Middle frontal gyrus (tissue), 1 donor: ENCODE data around the gene AAMDC.
"Not testable (repeated sequence)": the region's sequence is repeated elsewhere in the genome, so short reads cannot be mapped to it uniquely, and the experiment has no call there.

Experiments used
- DNase-seq: peaks from one replicate; pipeline ENCODE4 v3.0.0-alpha.2; 2015; ENCODE audit warnings: low spot score; ENCODE audit errors: extremely low spot score

Gene AAMDC

DNA sequence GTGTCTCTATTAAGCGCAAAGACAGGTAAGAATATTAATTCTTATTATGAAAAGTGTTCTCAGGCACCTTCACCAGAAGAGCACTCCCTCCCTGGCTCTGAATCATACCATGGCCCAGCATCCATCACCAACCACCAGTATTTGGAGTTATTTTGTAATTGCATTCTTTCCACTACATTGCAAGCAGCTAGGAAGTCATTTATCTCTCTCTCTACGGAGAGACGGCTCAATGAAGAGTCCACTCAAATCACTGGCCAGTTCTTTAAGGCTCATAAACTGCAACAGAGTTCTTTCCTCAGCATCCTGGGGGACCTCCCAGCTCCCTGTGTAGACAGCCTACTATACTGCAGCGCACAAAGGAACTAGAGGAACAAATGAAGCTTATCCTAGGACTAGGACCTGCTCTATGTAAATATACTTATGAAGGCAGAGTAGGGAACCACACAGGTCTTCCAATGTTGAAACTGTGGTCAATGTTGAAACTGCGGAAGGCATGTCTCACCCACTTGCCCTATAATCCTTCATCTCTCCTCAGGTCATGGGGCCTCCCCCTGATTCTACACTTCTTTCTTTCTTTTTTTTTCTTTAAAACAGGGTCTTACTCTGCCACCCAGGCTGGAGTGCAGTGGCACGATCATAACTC is 63.4 kb downstream of the AAMDC start:
- no peak for DNase-seq

GRCh38 chr11:77884829-77885190 is 63.9 kb downstream of the AAMDC start:
- DNase-seq, result no peak

- no peak for DNase-seq
Measured at GRCh38 chr11:77886401-77886800, 65.5 kb downstream of the AAMDC start.

- not testable (repeated sequence) for DNase-seq
Measured at GRCh38 chr11:77889045-77889444, 68.1 kb downstream of the AAMDC start.

- DNase-seq, result not testable (repeated sequence)
Measured at GRCh38 chr11:77890100-77890614, 69.2 kb downstream of the AAMDC start.

GRCh38 chr11:77890619-77891056 is 69.7 kb downstream of the AAMDC start:
- not testable (repeated sequence) for DNase-seq

GRCh38 chr11:77891256-77891655 is 70.3 kb downstream of the AAMDC start:
- not testable (repeated sequence) for DNase-seq

GRCh38 chr11:77891703-77892102 is 70.8 kb downstream of the AAMDC start:
- DNase-seq, result not testable (repeated sequence)

DNA sequence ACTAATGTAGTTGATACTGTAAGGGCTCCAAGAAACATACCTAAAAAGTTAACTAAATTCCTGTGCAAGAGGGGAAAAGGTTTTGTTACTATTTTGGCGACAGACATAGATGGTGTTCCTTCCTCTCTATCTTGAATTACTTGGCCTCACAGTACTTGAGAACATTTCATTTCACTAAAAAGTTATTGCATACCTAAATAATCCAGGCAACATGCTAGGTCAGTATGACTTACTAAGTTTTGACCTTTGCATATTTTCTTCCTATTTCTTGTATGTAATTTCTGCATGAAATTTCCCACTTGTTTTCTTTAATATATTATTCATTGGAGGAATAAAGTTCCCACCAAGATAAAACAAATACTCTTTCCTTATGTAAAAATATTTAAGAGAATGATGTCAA is 74.0 kb downstream of the AAMDC start:
- DNase-seq, result not testable (repeated sequence)

GRCh38 chr11:77908835-77909234 is 87.9 kb downstream of the AAMDC start:
- no peak for DNase-seq

GRCh38 chr11:77909277-77909676 is 88.3 kb downstream of the AAMDC start:
- no peak for DNase-seq

- DNase-seq, result not testable (repeated sequence)
Measured at GRCh38 chr11:77910828-77911227, 89.9 kb downstream of the AAMDC start.

GRCh38 chr11:77913608-77914306 is 92.8 kb downstream of the AAMDC start:
- DNase-seq, result not testable (repeated sequence)

DNA sequence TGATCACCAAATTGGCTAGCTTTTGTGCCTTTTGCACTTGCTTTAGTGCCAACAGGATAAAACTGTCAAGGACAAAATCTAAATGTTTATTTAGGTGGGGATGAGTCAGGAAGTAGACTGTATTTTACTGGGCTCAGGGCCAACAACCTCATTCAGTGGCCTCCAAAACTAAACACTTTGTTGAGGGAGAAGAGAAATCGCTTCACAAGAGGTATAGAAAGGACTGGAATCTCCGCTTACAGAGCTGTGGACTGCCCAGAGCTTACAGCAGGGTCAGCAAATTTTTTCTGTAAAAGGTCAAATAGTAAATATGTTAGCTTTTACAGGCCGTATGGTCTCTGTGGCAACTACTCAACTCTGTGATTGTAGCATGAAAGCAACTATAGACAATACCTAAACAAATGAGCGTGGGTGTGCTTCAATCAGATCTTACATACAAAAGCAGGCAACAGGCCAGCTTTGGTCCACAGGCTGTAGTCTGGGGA is 93.4 kb downstream of the AAMDC start:
- DNase-seq, result not testable (repeated sequence)

DNA sequence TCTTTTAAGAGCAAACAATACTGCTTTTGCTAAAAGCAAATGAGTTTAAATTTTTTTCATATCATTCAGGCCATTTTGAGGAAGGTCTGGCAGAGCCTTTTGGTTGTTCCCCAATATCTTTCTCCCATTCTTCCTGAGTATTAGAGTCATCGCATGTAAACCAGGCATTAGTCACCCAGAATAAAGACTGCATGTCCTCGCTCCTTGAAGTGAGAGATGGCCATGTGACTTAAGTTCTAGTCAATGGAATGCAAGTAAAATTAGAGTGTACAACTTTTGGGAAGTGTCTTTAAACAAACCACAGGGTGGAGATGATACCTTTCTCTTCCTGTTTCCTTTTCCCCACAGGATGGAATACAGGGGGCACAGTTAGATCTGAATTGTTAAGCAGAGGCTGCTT is 96.8 kb downstream of the AAMDC start:
- not testable (repeated sequence) for DNase-seq
